Duodenal mucosa (tissue), 2 donors: ENCODE results near the gene FAM216A.
"Not testable (repeated sequence)": the region's sequence is repeated elsewhere in the genome, so short reads cannot be mapped to it uniquely, and the experiment has no call there.

Source experiments
- H3K27ac ChIP-seq: one replicate; pipeline ENCODE4 v1.7.0; 2013; ENCODE audit warnings: low read depth, low read length
- H3K27me3 ChIP-seq, 2 donors: one replicate each; pipeline ENCODE4 v1.7.0; 2013; ENCODE audit warnings: low read length in 2 of 2, control low read depth in 1 of 2; ENCODE audit not compliant: insufficient read depth in 2 of 2, control insufficient read depth in 1 of 2
- H3K36me3 ChIP-seq, 2 donors: one replicate each; pipeline ENCODE4 v1.7.0; 2013; ENCODE audit warnings: low read length in 2 of 2, control low read depth in 1 of 2; ENCODE audit not compliant: insufficient read depth in 2 of 2, control insufficient read depth in 1 of 2
- H3K4me1 ChIP-seq, 2 donors: one replicate each; pipeline ENCODE4 v1.7.0; 2013; ENCODE audit warnings: low read length in 2 of 2, control low read depth in 1 of 2; ENCODE audit not compliant: insufficient read depth in 2 of 2, control insufficient read depth in 1 of 2
- H3K4me3 ChIP-seq, 2 donors: one replicate each; pipeline ENCODE4 v1.7.0; 2013; ENCODE audit warnings: low read length in 2 of 2, low read depth in 1 of 2
- H3K9ac ChIP-seq, 2 donors: one replicate each; pipeline ENCODE4 v1.7.0; 2013; ENCODE audit warnings: low read length in 2 of 2, low read depth in 1 of 2
- H3K9me3 ChIP-seq, 2 donors: one replicate each; pipeline ENCODE4 v1.7.0; 2013; ENCODE audit warnings: low read length in 2 of 2, control low read depth in 1 of 2; ENCODE audit not compliant: control insufficient read depth in 1 of 2

FAM216A gene

GRCh38 chr12:110520876-110521712 is 52.4 kb downstream of the FAM216A start:
- H3K9ac ChIP-seq, H3K9me3 ChIP-seq, H3K4me3 ChIP-seq, H3K36me3 ChIP-seq, H3K27me3 ChIP-seq, H3K4me1 ChIP-seq, H3K27ac ChIP-seq: not testable (repeated sequence)

GRCh38 chr12:110528277-110528839 is 59.7 kb downstream of the FAM216A start:
- Histone ChIP-seq H3K9me3 (no peaks in the 10 kb centered on the region), H3K27me3 (no peaks in the 10 kb centered on the region), H3K9ac (no peak overlapping the region), H3K4me1 (peaks cover 4 to 18% of the 10 kb centered on the region in 2 donors), H3K27ac (no peak overlapping the region), H3K36me3 (peaks cover 2 to 17% of the 10 kb centered on the region in 2 donors), H3K4me3 (no peak overlapping the region)

- Histone ChIP-seq H3K4me3 (no peak overlapping the region), H3K27ac (no peak overlapping the region), H3K9me3 (no peaks in the 10 kb centered on the region), H3K36me3 (peaks cover 2 to 17% of the 10 kb centered on the region in 2 donors), H3K9ac (no peak overlapping the region), H3K4me1 (peaks cover 4 to 24% of the 10 kb centered on the region in 2 donors), H3K27me3 (no peaks in the 10 kb centered on the region)
These were observed 61.9 kb downstream of the FAM216A start for GRCh38 chr12:110530511-110530910.

GRCh38 chr12:110531741-110532333 is 63.2 kb downstream of the FAM216A start:
- peaks cover 4 to 24% of the 10 kb centered on the region in 2 donors for H3K4me1 ChIP-seq

GRCh38 chr12:110532644-110533043 is 64.0 kb downstream of the FAM216A start:
- Histone ChIP-seq H3K27ac (no peak overlapping the region), H3K4me1 (peaks cover 4 to 28% of the 10 kb centered on the region in 2 donors)

More at GRCh38 chr12:110531741-110532333, 63.2 kb downstream of the FAM216A start:
- H3K9me3 ChIP-seq: no peaks in the 10 kb centered on the region
- no peak overlapping the region for H3K27ac ChIP-seq
- H3K36me3 ChIP-seq: peaks cover 10 to 28% of the 10 kb centered on the region in 2 donors
- H3K9ac ChIP-seq: no peak overlapping the region
- no peaks in the 10 kb centered on the region for H3K27me3 ChIP-seq
- peak overlapping the region in 1 of 2 donors; percentile 37 for H3K4me3 ChIP-seq

GRCh38 chr12:110533607-110534006 is 65.0 kb downstream of the FAM216A start:
- no peaks in the 10 kb centered on the region for H3K27me3 ChIP-seq
- no peak overlapping the region for H3K4me3 ChIP-seq
- H3K4me1 ChIP-seq: peaks cover 10 to 38% of the 10 kb centered on the region in 2 donors
- no peaks in the 10 kb centered on the region for H3K9me3 ChIP-seq
- peaks cover 19 to 42% of the 10 kb centered on the region in 2 donors for H3K36me3 ChIP-seq
- no peak overlapping the region for H3K9ac ChIP-seq
- H3K27ac ChIP-seq: no peak overlapping the region

More at GRCh38 chr12:110532644-110533043, 64.0 kb downstream of the FAM216A start:
- Histone ChIP-seq H3K36me3 (peaks cover 13 to 33% of the 10 kb centered on the region in 2 donors), H3K27me3 (no peaks in the 10 kb centered on the region), H3K4me3 (no peak overlapping the region), H3K9ac (no peak overlapping the region), H3K9me3 (no peaks in the 10 kb centered on the region)

- Histone ChIP-seq H3K9me3 (no peaks in the 10 kb centered on the region), H3K4me1 (peaks cover 14 to 49% of the 10 kb centered on the region in 2 donors), H3K36me3 (peaks cover 24 to 44% of the 10 kb centered on the region in 2 donors), H3K9ac (no peak overlapping the region), H3K4me3 (no peak overlapping the region), H3K27me3 (no peaks in the 10 kb centered on the region), H3K27ac (no peak overlapping the region)
These were observed 66.2 kb downstream of the FAM216A start for GRCh38 chr12:110534811-110535210.

GRCh38 chr12:110536834-110537604 is 68.4 kb downstream of the FAM216A start:
- Histone ChIP-seq H3K4me1 (peaks cover 12 to 40% of the 10 kb centered on the region in 2 donors), H3K27me3 (no peaks in the 10 kb centered on the region), H3K9me3 (no peaks in the 10 kb centered on the region), H3K9ac (no peak overlapping the region), H3K36me3 (peaks cover 24 to 39% of the 10 kb centered on the region in 2 donors), H3K27ac (peak overlapping the region; percentile 15), H3K4me3 (no peak overlapping the region)

GRCh38 chr12:110537605-110538409 is 69.2 kb downstream of the FAM216A start:
- peaks cover 22 to 34% of the 10 kb centered on the region in 2 donors for H3K36me3 ChIP-seq
- H3K4me3 ChIP-seq: no peak overlapping the region
- H3K27ac ChIP-seq: peak overlapping the region; percentile 16
- peaks cover 11 to 36% of the 10 kb centered on the region in 2 donors for H3K4me1 ChIP-seq
- no peak overlapping the region for H3K9ac ChIP-seq
- H3K9me3 ChIP-seq: no peaks in the 10 kb centered on the region
- H3K27me3 ChIP-seq: no peaks in the 10 kb centered on the region
